Mononuclear cell (primary cell): ENCODE results near the gene DAAM2. TPM values are rescaled to one million over a fixed set of nuclear protein-coding genes. Genes with fewer than 3 reads are reported as not detected.

Experiments used
- H3K27me3 ChIP-seq: 2 replicates; pipeline ENCODE4 v1.6.0; 2011; ENCODE audit warnings: low read length, control low read depth; ENCODE audit not compliant: insufficient read depth
- H3K4me1 ChIP-seq: 2 replicates; pipeline ENCODE4 v1.5.1; 2011; ENCODE audit warnings: mild to moderate bottlenecking, low read length, control low read depth; ENCODE audit not compliant: insufficient read depth
- H3K4me3 ChIP-seq: 2 replicates; pipeline ENCODE4 v1.5.1; 2011; ENCODE audit warnings: mild to moderate bottlenecking, low read length, moderate library complexity
- H3K9me3 ChIP-seq: 2 replicates; pipeline ENCODE4 v1.5.1; 2011; ENCODE audit warnings: low read depth, mild to moderate bottlenecking, control low read depth, low read length
- total RNA-seq: library from RNA; depleted of rRNA; stranded (reverse); fragments of >200 nt; gene quantifications from one replicate; pipeline ENCODE4 v1.2.3, GENCODE V29; 2012

Gene DAAM2
- total RNA-seq, 1 donor: under 0.01 TPM

- no peaks in the 10 kb centered on the region for H3K27me3 ChIP-seq
- H3K4me3 ChIP-seq: no peak overlapping the region
Measured at GRCh38 chr6:39820553-39820952, 28.4 kb downstream of the DAAM2 start.

GRCh38 chr6:39821046-39821740, 29.0 kb downstream of the DAAM2 start:
- H3K4me1 ChIP-seq: peaks cover 12% of the 10 kb centered on the region
- no peak overlapping the region for H3K4me3 ChIP-seq
- H3K9me3 ChIP-seq: no peaks in the 10 kb centered on the region
- H3K27me3 ChIP-seq: no peaks in the 10 kb centered on the region

More at GRCh38 chr6:39820553-39820952, 28.4 kb downstream of the DAAM2 start:
- H3K4me1 ChIP-seq: peaks cover 12% of the 10 kb centered on the region
- no peaks in the 10 kb centered on the region for H3K9me3 ChIP-seq

GRCh38 chr6:39821742-39822532, 29.8 kb downstream of the DAAM2 start:
- H3K9me3 ChIP-seq: no peaks in the 10 kb centered on the region
- no peaks in the 10 kb centered on the region for H3K27me3 ChIP-seq
- H3K4me3 ChIP-seq: no peak overlapping the region
- H3K4me1 ChIP-seq: peaks cover 12% of the 10 kb centered on the region

- peaks cover 12% of the 10 kb centered on the region for H3K4me1 ChIP-seq
- no peak overlapping the region for H3K4me3 ChIP-seq
- no peaks in the 10 kb centered on the region for H3K27me3 ChIP-seq
- no peaks in the 10 kb centered on the region for H3K9me3 ChIP-seq
Measured at GRCh38 chr6:39822846-39823815, 31.0 kb downstream of the DAAM2 start.

- Histone ChIP-seq H3K27me3 (no peaks in the 10 kb centered on the region), H3K9me3 (no peaks in the 10 kb centered on the region), H3K4me1 (peaks cover 12% of the 10 kb centered on the region), H3K4me3 (no peak overlapping the region)
Measured at GRCh38 chr6:39824030-39824926, 32.1 kb downstream of the DAAM2 start.

GRCh38 chr6:39829331-39829730, 37.2 kb downstream of the DAAM2 start:
- Histone ChIP-seq H3K4me3 (no peak overlapping the region), H3K4me1 (peaks cover 4% of the 10 kb centered on the region), H3K9me3 (no peaks in the 10 kb centered on the region), H3K27me3 (no peaks in the 10 kb centered on the region)

- Histone ChIP-seq H3K4me3 (no peak overlapping the region), H3K9me3 (no peaks in the 10 kb centered on the region), H3K4me1 (no peaks in the 10 kb centered on the region), H3K27me3 (no peaks in the 10 kb centered on the region)
Measured at GRCh38 chr6:39830444-39830843, 38.3 kb downstream of the DAAM2 start.

GRCh38 chr6:39831701-39832100, 39.5 kb downstream of the DAAM2 start:
- Histone ChIP-seq H3K9me3 (no peaks in the 10 kb centered on the region), H3K4me3 (no peak overlapping the region), H3K27me3 (no peaks in the 10 kb centered on the region), H3K4me1 (no peaks in the 10 kb centered on the region)

- Histone ChIP-seq H3K4me1 (no peaks in the 10 kb centered on the region), H3K9me3 (no peaks in the 10 kb centered on the region), H3K27me3 (no peaks in the 10 kb centered on the region), H3K4me3 (no peak overlapping the region)
Measured at GRCh38 chr6:39834278-39834677, 42.1 kb downstream of the DAAM2 start.

GRCh38 chr6:39834866-39835265, 42.7 kb downstream of the DAAM2 start:
- H3K27me3 ChIP-seq: no peaks in the 10 kb centered on the region
- H3K4me1 ChIP-seq: no peaks in the 10 kb centered on the region
- H3K4me3 ChIP-seq: no peak overlapping the region
- H3K9me3 ChIP-seq: no peaks in the 10 kb centered on the region

- no peaks in the 10 kb centered on the region for H3K27me3 ChIP-seq
- H3K9me3 ChIP-seq: no peaks in the 10 kb centered on the region
- no peaks in the 10 kb centered on the region for H3K4me1 ChIP-seq
- no peak overlapping the region for H3K4me3 ChIP-seq
Measured at GRCh38 chr6:39835821-39836295, 43.7 kb downstream of the DAAM2 start.

- H3K27me3 ChIP-seq: no peaks in the 10 kb centered on the region
Measured at GRCh38 chr6:39836606-39837005, 44.4 kb downstream of the DAAM2 start.

GRCh38 chr6:39839445-39839844, 47.3 kb downstream of the DAAM2 start:
- Histone ChIP-seq H3K4me1 (no peaks in the 10 kb centered on the region), H3K9me3 (no peaks in the 10 kb centered on the region), H3K27me3 (no peaks in the 10 kb centered on the region), H3K4me3 (no peak overlapping the region)

More at GRCh38 chr6:39836606-39837005, 44.4 kb downstream of the DAAM2 start:
- H3K4me3 ChIP-seq: no peak overlapping the region
- no peaks in the 10 kb centered on the region for H3K4me1 ChIP-seq
- H3K9me3 ChIP-seq: no peaks in the 10 kb centered on the region

GRCh38 chr6:39840781-39841180, 48.6 kb downstream of the DAAM2 start:
- H3K27me3 ChIP-seq: no peaks in the 10 kb centered on the region
- no peaks in the 10 kb centered on the region for H3K9me3 ChIP-seq
- H3K4me3 ChIP-seq: no peak overlapping the region
- H3K4me1 ChIP-seq: no peaks in the 10 kb centered on the region
